Calu3 (cell line): Measurements from ENCODE around the gene PIEZO2. TPM values are rescaled to one million over a fixed set of nuclear protein-coding genes. Genes with fewer than 3 reads are reported as not detected.

ENCODE experiments used
- BruUV-seq: library from RNA; stranded (reverse); fragments of 400-500 nt; replicated peaks from 2 replicates; lab custom pipeline; 2021; lab: Mats Ljungman, UMichigan
- CTCF ChIA-PET: fragments of 300-600 bp; sonication (Branson Sonifier 250); formaldehyde crosslinking; loops from one replicate; lab custom pipeline; 2022; ENCODE audit warnings: antibody characterized with exemption; lab: Charles Lee
- DNase-seq: peaks from one replicate; pipeline ENCODE4 v3.0.0; 2022
- H3K27ac Mint-ChIP-seq: one replicate; pipeline ENCODE4 v1.8.0; 2022; ENCODE audit warnings: mixed read lengths; ENCODE audit not compliant: unreplicated experiment
- H3K27me3 Mint-ChIP-seq: one replicate; pipeline ENCODE4 v1.8.0; 2022; ENCODE audit warnings: mixed read lengths; ENCODE audit not compliant: unreplicated experiment
- H3K36me3 Mint-ChIP-seq: one replicate; pipeline ENCODE4 v1.8.0; 2022; ENCODE audit warnings: mild to moderate bottlenecking, moderate library complexity, mixed read lengths; ENCODE audit not compliant: insufficient read depth, unreplicated experiment
- H3K4me1 Mint-ChIP-seq: one replicate; pipeline ENCODE4 v1.8.0; 2022; ENCODE audit warnings: mild to moderate bottlenecking, low read depth, mixed read lengths; ENCODE audit not compliant: unreplicated experiment
- H3K4me3 Mint-ChIP-seq: one replicate; pipeline ENCODE4 v1.8.0; 2022; ENCODE audit warnings: mild to moderate bottlenecking, low read depth, moderate library complexity, mixed read lengths; ENCODE audit not compliant: unreplicated experiment
- H3K9me3 Mint-ChIP-seq: one replicate; pipeline ENCODE4 v1.8.0; 2022; ENCODE audit warnings: low read depth, mixed read lengths; ENCODE audit not compliant: unreplicated experiment
- intact Hi-C: fragments of 100-400 bp; cut with micrococcal nuclease; formaldehyde crosslinking; loops from one replicate; pipeline ENCODE4 v1.10.0; 2022; ENCODE audit not compliant: unreplicated experiment
- total RNA-seq: library from RNA; stranded (reverse); gene quantifications from 2 replicates; pipeline ENCODE4 v1.2.3, GENCODE V29; 2022
- TF ChIP-seq, protein P1 (sequence below): fragments of 200-600 bp; IDR thresholded peaks from one replicate; pipeline ENCODE4 v1.8.0; 2022; ENCODE audit warnings: antibody characterized with exemption; ENCODE audit not compliant: unreplicated experiment

Gene PIEZO2
- total RNA-seq, 1 experiment from 2014 or later, result 0.24 TPM

GRCh38 chr18:10767658-10768057 lies 381.7 kb downstream of the PIEZO2 start:
- intact Hi-C loops, result no loop called here
- Mint-ChIP-seq H3K27me3 (peaks cover 49% of the 10 kb centered on the region), H3K9me3 (peaks cover 4% of the 10 kb centered on the region), H3K4me1 (no peaks in the 10 kb centered on the region), H3K36me3 (no peaks in the 10 kb centered on the region), H3K4me3 (no peak overlapping the region), H3K27ac (no peak overlapping the region)
- no peak for DNase-seq
- CTCF ChIA-PET, result interaction anchor here (1.3 kb wide), 1 partner anchor 9 kb away, joined by 3 read pairs; no protein-coding TSS in a partner anchor
- no TSS peak for BruUV-seq
- TF ChIP-seq, protein P1, sequence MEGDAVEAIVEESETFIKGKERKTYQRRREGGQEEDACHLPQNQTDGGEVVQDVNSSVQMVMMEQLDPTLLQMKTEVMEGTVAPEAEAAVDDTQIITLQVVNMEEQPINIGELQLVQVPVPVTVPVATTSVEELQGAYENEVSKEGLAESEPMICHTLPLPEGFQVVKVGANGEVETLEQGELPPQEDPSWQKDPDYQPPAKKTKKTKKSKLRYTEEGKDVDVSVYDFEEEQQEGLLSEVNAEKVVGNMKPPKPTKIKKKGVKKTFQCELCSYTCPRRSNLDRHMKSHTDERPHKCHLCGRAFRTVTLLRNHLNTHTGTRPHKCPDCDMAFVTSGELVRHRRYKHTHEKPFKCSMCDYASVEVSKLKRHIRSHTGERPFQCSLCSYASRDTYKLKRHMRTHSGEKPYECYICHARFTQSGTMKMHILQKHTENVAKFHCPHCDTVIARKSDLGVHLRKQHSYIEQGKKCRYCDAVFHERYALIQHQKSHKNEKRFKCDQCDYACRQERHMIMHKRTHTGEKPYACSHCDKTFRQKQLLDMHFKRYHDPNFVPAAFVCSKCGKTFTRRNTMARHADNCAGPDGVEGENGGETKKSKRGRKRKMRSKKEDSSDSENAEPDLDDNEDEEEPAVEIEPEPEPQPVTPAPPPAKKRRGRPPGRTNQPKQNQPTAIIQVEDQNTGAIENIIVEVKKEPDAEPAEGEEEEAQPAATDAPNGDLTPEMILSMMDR, result no peak

- CTCF ChIA-PET, result no interaction called here
- no peak overlapping the region for H3K4me3 Mint-ChIP-seq
- H3K9me3 Mint-ChIP-seq, result peaks cover 2% of the 10 kb centered on the region
- intact Hi-C loops, result no loop called here
- TF ChIP-seq, protein P1, result no peak
- BruUV-seq, result no TSS peak
- H3K27me3 Mint-ChIP-seq, result peaks cover 15% of the 10 kb centered on the region
- no peak overlapping the region for H3K27ac Mint-ChIP-seq
- no peaks in the 10 kb centered on the region for H3K36me3 Mint-ChIP-seq
- DNase-seq, result no peak
- no peaks in the 10 kb centered on the region for H3K4me1 Mint-ChIP-seq
Observed at GRCh38 chr18:10760986-10761385, 388.4 kb downstream of the PIEZO2 start.

DNA sequence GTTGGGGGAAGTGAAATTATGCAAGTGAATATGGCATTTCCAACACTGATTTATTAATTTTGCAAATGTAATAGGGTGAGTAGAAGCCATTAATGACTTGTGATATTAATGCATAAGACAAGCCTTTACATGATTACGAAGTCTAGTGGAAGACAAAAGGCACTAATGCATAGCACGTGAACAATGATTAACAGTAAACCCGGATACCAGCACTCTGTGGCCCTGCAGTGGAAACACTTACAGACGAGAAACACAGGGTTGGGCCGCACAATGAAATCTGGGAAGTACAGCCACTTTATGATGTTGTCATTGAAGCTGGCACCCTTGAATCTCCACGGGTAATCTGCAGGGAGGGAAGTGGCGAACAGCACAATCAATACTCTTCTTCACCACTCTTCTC lies 390.1 kb downstream of the PIEZO2 start:
- no TSS peak for BruUV-seq
- H3K4me1 Mint-ChIP-seq, result no peaks in the 10 kb centered on the region
- H3K27ac Mint-ChIP-seq, result no peak overlapping the region
- H3K27me3 Mint-ChIP-seq, result no peaks in the 10 kb centered on the region
- H3K9me3 Mint-ChIP-seq, result peaks cover 2% of the 10 kb centered on the region
- intact Hi-C loops, result no loop called here
- CTCF ChIA-PET, result no interaction called here
- H3K4me3 Mint-ChIP-seq, result no peak overlapping the region
- TF ChIP-seq, protein P1, result no peak
- DNase-seq, result no peak
- H3K36me3 Mint-ChIP-seq, result no peaks in the 10 kb centered on the region

GRCh38 chr18:10757946-10758345 lies 391.4 kb downstream of the PIEZO2 start:
- no TSS peak for BruUV-seq
- no peaks in the 10 kb centered on the region for H3K4me1 Mint-ChIP-seq
- TF ChIP-seq, protein P1, result no peak
- H3K36me3 Mint-ChIP-seq, result no peaks in the 10 kb centered on the region
- H3K4me3 Mint-ChIP-seq, result no peak overlapping the region
- intact Hi-C loops, result no loop called here
- no peaks in the 10 kb centered on the region for H3K27me3 Mint-ChIP-seq
- no peaks in the 10 kb centered on the region for H3K9me3 Mint-ChIP-seq
- DNase-seq, result no peak
- CTCF ChIA-PET, result no interaction called here
- no peak overlapping the region for H3K27ac Mint-ChIP-seq
